HuH-7.5 (cell line): ENCODE results near the gene PATJ.
"Not testable (repeated sequence)": the region's sequence is repeated elsewhere in the genome, so short reads cannot be mapped to it uniquely, and the experiment has no call there.

Experiments used
- DNase-seq: peaks from one replicate; pipeline ENCODE4 v3.0.0; 2011; ENCODE audit warnings: low spot score

Gene PATJ

DNA sequence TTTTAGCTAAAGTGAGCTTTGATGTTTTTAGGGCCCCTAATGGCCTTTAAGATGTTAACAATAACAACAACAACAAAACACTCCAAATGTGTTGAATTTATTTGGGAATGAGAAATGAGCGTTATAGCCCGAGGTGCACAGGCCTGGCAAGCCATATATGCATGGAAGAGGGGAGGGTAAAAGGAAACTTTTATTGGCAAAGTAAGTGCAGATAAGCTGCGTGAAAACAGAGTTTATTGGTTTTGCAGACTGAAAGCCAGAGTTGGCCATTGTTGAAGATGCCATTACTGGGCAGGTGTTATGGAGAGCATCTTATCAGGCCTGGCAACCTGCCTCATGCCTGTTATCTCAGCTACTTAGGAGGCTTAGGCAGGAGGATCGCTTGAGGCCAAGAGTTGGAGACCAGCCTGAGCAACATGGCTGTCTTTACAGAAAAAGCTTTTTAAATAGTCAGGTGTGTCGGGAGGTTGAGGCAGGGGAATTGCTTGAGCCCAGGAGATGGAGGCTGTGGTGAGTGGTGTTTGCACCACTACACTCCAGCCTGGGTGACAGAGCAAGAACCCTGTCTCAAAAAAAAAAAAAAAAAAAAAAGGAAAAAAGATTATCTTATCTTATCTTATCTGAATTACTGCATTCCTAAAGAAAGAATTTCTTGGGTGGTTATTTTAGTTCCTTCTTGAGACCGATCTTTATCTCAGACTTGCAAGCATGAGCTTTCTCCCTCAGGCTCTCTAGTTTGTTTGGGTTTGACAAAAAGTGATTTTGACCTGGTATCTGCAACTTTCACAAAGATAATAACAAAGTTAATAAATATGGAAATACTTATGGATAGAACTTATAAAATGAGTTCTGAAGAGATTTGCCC is 1.7 kb downstream of the PATJ start:
- DNase-seq = no peak

GRCh38 chr1:61746813-61747212 is 4.5 kb downstream of the PATJ start:
- DNase-seq = no peak

DNA sequence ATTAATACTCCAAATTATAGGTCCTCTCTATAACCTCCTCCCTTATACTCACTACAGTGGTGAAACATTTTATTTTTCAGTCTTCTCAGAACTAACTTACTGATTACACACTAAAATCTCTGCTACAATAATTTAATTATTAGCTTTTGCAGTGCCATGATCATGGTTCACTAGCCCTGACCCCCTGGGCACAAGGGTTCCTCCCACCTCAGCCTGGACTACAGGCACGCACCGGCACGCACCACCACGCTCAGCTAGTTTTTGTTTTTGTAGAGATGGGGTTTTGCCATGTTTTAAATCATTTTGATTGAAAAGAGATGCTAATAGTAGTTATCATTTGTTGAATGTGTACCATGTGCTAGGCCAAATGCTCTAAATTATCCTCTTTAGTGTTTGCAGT is 6.3 kb downstream of the PATJ start:
- DNase-seq = no peak

DNA sequence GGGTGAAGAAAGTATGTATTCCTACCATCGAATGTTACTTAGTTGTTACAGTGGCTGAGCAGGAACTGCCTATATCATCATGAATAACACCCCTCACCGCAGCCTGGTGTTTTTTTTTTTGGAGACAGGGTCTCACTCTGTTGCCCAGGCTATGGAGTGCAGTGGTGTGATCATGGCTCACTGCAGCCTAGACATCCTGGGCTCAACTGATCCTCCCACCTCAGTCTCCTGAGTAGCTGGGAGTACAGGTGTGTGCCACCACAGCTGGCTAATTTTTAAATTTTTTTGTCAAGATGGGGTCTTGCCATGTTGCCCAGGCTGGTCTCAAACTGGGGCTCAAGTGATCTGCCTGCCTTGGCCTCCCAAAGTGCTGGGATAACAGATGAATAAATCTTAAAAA is 7.3 kb downstream of the PATJ start:
- no peak for DNase-seq

DNA sequence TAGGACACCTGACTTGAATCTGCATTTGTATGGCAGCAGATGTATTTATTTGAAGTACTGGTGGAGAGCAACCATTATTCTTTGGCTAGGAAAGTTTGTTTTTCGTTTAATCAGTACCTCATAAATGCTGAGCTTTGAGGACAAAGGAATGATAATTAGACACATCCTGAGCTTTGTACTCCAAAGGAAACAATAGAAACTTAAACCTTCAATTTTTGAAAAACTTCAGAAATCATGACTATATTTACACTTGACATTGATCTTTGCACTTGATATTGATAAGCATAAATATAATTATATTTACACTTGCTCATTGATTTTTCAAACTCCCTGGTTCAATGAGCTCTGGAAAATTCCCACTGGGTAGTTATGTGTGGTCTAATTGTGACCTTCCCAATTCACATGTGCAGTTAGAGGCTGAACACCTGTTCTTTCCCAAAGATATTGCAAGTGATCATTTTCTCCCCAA is 10.7 kb downstream of the PATJ start:
- DNase-seq = no peak

GRCh38 chr1:61753998-61754508 is 11.8 kb downstream of the PATJ start:
- DNase-seq = no peak

GRCh38 chr1:61754545-61754944 is 12.3 kb downstream of the PATJ start:
- DNase-seq = no peak

GRCh38 chr1:61756773-61757172 is 14.5 kb downstream of the PATJ start:
- no peak for DNase-seq

- DNase-seq = no peak
Measured at GRCh38 chr1:61757950-61758349, 15.7 kb downstream of the PATJ start.

- no peak for DNase-seq
Measured at GRCh38 chr1:61770131-61770530, 27.9 kb downstream of the PATJ start.

DNA sequence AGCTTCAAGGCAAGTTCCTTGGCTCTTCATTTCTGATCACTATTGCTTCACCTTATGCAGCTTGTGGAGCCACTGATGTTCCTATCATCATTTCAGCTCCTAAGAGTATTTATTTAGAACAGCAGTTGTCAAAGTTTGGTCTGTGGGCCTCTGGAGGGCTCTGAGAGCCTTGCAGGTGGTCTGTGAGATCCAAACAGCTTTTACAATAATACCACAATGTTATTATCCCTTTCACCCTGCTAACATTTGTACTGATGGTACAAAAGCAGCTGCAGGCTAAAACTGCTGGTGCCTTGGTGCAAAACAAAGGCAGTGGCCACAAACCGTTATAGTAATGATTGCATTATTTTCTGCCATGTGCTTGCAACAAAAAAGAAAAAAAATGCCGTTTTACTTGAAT is 33.8 kb downstream of the PATJ start:
- no peak for DNase-seq

DNA sequence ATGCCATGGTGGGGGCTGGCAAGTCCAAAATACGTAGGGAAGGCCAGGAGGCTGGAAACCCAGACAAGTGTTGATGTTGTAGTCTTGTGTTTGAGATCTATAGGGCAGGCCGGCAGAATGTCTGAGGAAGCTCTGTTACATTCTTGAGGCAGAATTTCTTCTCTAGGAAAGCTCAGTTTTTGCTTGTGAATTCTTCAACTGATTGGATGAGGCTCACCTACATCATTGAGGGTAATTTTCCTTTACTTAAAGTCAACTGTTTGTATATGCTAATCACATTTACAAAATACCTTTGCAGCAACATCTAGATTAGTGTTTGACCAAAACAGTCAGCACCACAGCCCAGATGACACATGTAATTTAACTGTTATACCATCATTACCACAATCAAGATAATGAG is 37.0 kb downstream of the PATJ start:
- no peak for DNase-seq

DNA sequence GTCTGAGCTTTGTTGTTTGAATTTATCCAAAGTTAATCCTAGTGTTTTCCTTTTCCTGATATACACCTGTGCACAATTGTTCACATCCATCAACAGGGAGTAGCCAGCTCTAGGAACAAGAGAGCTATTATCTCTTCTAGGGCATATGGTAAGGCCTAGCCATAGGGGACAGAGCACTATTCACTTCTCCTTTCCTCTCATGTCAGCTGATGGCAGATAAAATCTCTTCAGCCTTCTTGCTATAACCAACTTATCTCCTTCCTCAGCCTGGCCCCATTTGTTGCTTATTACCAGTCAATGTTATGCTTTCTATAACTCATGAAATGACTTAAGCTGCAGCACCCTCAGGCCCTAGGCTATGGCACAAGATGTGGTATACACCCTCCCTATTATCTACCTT is 38.9 kb downstream of the PATJ start:
- DNase-seq = no peak

DNA sequence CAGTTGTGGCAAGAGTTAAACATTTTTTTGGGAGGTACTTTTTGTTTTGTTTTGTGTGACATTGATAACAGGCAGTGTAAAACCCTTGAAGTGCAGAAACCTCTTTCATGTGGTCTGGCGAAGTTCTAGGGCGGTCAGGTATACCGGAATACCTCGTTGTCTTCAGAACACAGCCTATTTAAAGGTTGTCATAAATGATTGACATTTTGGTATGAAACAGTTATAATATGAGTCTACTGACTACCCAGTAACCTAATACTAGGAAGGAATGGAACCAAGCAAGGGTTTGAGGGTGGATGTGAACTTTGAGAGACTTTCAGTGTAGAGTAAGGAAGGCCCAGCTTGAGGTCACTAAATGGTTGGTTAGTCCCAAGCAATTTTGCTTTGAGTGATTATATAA is 40.5 kb downstream of the PATJ start:
- no peak for DNase-seq

DNA sequence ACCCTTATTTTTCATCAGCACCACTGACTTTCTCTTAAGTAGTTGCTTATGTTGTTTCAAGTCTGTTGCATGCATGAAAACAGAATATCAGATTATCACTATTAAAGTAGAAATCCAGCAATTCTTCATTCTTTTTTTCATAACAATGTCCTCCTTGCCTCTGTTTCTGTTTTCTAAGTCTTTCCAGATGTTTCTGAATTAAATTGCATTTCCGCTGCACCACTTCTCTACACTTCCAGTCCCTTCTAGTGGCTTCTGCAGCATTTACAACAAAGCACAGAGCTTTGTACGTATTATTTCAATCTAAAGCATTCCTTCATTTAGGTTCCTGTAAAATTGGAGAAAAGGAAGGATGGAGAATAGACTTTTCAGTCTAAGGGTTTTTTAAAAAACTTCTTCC is 42.4 kb downstream of the PATJ start:
- DNase-seq = no peak

DNA sequence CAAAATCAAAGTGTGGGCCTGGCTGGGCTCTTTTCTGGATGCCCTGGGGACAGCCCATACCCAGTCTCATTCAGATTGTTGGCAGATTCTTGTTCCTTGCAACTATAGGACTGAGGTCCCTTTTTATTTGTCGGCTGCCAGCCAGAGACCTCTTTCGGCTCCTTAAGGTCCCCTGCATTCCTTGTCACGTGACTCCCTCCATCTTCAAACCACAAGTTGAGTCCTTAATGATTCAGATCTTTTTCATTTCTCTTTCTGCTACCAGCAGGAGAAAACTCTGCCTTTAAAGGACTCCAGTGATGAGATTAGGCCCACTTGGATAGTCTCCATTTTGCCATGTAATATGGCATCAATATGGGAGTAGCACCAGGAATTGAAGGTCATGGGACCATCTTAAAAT is 48.6 kb downstream of the PATJ start:
- DNase-seq = no peak

GRCh38 chr1:61797045-61797755 is 54.9 kb downstream of the PATJ start:
- DNase-seq = no peak

DNA sequence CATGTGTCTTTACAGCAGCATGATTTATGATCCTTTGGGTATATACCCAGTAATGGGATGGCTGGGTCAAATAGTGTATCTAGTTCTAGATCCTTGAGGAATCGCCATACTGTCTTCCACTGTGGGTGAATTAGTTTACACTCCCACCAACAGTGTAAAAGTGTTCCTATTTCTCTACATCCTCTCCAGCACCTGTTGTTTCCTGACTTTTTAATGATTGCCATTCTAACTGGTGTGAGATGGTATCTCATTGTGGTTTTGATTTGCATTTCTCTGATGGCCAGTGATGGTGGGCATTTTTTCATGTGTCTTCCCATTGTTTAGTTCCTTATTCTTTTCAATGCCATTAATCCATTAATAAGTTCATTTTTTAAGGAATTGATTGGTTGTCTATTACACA is 58.8 kb downstream of the PATJ start:
- not testable (repeated sequence) for DNase-seq

DNA sequence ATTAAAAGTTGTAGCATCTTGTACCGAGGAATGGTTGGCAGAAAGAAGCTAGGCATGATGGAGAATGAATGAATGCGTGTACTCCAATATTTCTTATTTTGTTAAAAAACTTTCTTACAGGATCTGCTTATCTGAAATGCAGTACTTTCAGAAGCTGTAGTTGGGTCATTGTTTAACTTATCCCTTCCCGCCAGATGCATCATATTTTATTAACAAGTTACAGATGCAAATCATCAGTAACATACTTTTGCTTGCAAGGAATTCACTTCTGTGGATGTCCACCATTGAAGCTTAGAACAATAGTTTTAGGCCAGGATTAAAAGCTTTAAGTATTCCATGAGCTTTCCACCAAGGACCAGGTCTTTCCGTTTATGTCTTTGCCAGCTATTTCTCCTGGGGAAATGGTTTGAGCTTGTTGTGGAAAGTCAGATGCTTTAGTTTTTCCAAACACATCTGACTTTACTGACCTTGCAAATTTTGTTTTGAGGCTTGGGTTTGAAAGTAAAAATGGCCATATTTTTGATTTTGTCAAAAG is 65.4 kb downstream of the PATJ start:
- DNase-seq = no peak

GRCh38 chr1:61808321-61808720 is 66.0 kb downstream of the PATJ start:
- no peak for DNase-seq

- DNase-seq = no peak
Measured at GRCh38 chr1:61808968-61809367, 66.7 kb downstream of the PATJ start.

- DNase-seq = no peak
Measured at GRCh38 chr1:61812916-61813315, 70.6 kb downstream of the PATJ start.

DNA sequence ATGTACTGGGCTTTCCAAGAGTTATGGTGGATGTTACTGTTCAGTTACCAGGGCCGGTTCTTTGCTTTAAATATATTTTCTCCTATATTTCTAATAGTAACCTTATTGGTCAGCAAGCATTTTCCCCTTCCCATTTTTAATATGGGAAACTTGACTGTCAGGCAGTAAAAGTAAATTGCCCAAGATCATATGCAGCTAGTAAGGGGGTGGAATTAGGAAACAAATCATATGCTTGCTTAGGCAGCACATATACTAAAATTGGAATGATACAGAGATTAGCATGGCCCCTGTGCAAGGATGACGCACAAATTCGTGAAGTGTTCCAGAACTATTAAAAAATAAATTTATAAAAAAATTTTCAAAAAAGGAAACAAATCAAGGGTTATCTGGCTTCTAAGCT is 73.9 kb downstream of the PATJ start:
- no peak for DNase-seq
